A549 (cell line): ENCODE results near the gene XPC. TPM values are rescaled to one million over a fixed set of nuclear protein-coding genes. Genes with fewer than 3 reads are reported as not detected.
A peak's percentile ranks its signal among the peaks of the same experiment; 100 is the strongest.

Source experiments
- ATAC-seq, 2 experiments: fragments of 200-7000 bp in 1 of 2; fragments of >200 bp in 1 of 2; cut with Nextera tagmentation in 1 of 2; cut with Tn5 transposase in 1 of 2; 3 replicates each; pipeline versions ENCODE4 v1.8.0 to v1.9.1; 2018 to 2020; ENCODE audit warnings: mild to moderate bottlenecking in 1 of 2, moderate library complexity in 1 of 2
- CTCF ChIA-PET: fragments of 300-600 bp; sonication (Branson Sonifier 250); formaldehyde crosslinking; extraction: SDS; loops from one replicate; lab custom pipeline; 2021; ENCODE audit warnings: antibody characterized with exemption, inconsistent platforms; lab: Yijun Ruan, JAX
- POLR2A ChIA-PET: fragments of 350-600 bp; formaldehyde crosslinking; extraction: SDS; loops from one replicate; lab custom pipeline; 2021; ENCODE audit warnings: antibody characterized with exemption, inconsistent platforms; lab: Yijun Ruan, JAX
- DNase-seq, 2 experiments: peaks; one replicate each; pipeline versions ENCODE4 v3.0.0 to v3.0.0-alpha.2; 2011 to 2016; ENCODE audit warnings: low read depth in 1 of 2, low spot score in 1 of 2
- FAIRE-seq: peaks from 2 replicates; lab custom pipeline; 2011; peaks lifted over from hg19 to GRCh38; lab: Jason Lieb, UNC
- H3K27ac ChIP-seq, 2 experiments: fragments of >200 bp; sonication (Bioruptor Twin); formaldehyde crosslinking; 3 replicates each; pipeline ENCODE4 v1.5.1; 2016 to 2017
- H3K4me1 ChIP-seq: fragments of >200 bp; sonication (Bioruptor Twin); formaldehyde crosslinking; 3 replicates; pipeline ENCODE4 v1.6.1; 2016
- H3K4me2 ChIP-seq: fragments of >200 bp; sonication (Bioruptor Twin); formaldehyde crosslinking; 3 replicates; pipeline ENCODE4 v1.6.1; 2016
- H3K4me3 ChIP-seq: fragments of >200 bp; sonication (Bioruptor Twin); formaldehyde crosslinking; 3 replicates; pipeline ENCODE4 v1.5.1; 2016
- H3K9me3 ChIP-seq: fragments of >200 bp; sonication (Bioruptor Twin); formaldehyde crosslinking; 3 replicates; pipeline ENCODE4 v1.6.1; 2016
- ATOH8 ChIP-seq: fragments of 250-450 bp; sonication (Bioruptor Pico); IDR thresholded peaks from 2 replicates; pipeline ENCODE4 v1.5.0; 2020; ENCODE audit warnings: low read depth, mild to moderate bottlenecking, moderate library complexity
- E2F6 ChIP-seq: IDR thresholded peaks from 2 replicates; pipeline ENCODE4 v1.6.1; 2012; ENCODE audit warnings: low read depth, borderline replicate concordance
- EHMT2 ChIP-seq: fragments of 200-600 bp; sonication (generic); IDR thresholded peaks from 2 replicates; pipeline ENCODE4 v1.6.1; 2016; ENCODE audit warnings: antibody characterized with exemption, low read depth, mild to moderate bottlenecking, moderate library complexity
- EP300 ChIP-seq, 2 experiments: fragments of >200 bp; sonication (Bioruptor Twin); formaldehyde crosslinking; IDR thresholded peaks; 2 replicates in 1 of 2; 3 replicates in 1 of 2; pipeline ENCODE4 v1.6.1; 2016 to 2017
- HDAC2 ChIP-seq: fragments of 200-600 bp; sonication (generic); IDR thresholded peaks from 2 replicates; pipeline ENCODE4 v1.6.1; 2016
- JUNB ChIP-seq: fragments of >200 bp; sonication (Bioruptor Twin); formaldehyde crosslinking; IDR thresholded peaks from 2 replicates; pipeline ENCODE4 v1.6.1; 2016
- KDM5A ChIP-seq: fragments of 200-600 bp; sonication (generic); IDR thresholded peaks from 2 replicates; pipeline ENCODE4 v1.6.1; 2016; ENCODE audit warnings: antibody characterized with exemption, mild to moderate bottlenecking
- NFE2L2 ChIP-seq: fragments of 150-350 bp; conservative IDR thresholded peaks from 2 replicates; pipeline ENCODE4 v1.6.1; 2014; ENCODE audit warnings: low read length
- PHF8 ChIP-seq: fragments of 200-600 bp; sonication (generic); IDR thresholded peaks from 2 replicates; pipeline ENCODE4 v1.6.1; 2016; ENCODE audit warnings: low read depth, mild to moderate bottlenecking, antibody characterized with exemption, moderate library complexity, borderline replicate concordance
- RAD21 ChIP-seq, 2 experiments: fragments of >200 bp in 1 of 2; sonication (Bioruptor Twin) in 1 of 2; formaldehyde crosslinking in 1 of 2; IDR thresholded peaks in 1 of 2; conservative IDR thresholded peaks in 1 of 2; 2 replicates in 1 of 2; 3 replicates in 1 of 2; pipeline ENCODE4 v1.6.1; 2012 to 2018; ENCODE audit warnings: inconsistent platforms in 1 of 2
- RCOR1 ChIP-seq: fragments of 150-350 bp; IDR thresholded peaks from 2 replicates; pipeline ENCODE4 v1.6.1; 2014; ENCODE audit warnings: antibody characterized with exemption, low read length, low read depth
- RFX5 ChIP-seq: fragments of 450-650 bp; IDR thresholded peaks from 2 replicates; pipeline ENCODE4 v1.7.1; 2014; ENCODE audit warnings: antibody characterized with exemption, mild to moderate bottlenecking, moderate library complexity
- TFCP2L1 ChIP-seq: fragments of 250-450 bp; sonication (Bioruptor Pico); IDR thresholded peaks from 2 replicates; pipeline ENCODE4 v1.5.0; 2021; ENCODE audit warnings: mild to moderate bottlenecking
- TP53 ChIP-seq: fragments of 250-450 bp; sonication (Bioruptor Pico); IDR thresholded peaks from 2 replicates; pipeline ENCODE4 v1.5.0; 2021; ENCODE audit warnings: mild to moderate bottlenecking, moderate library complexity
- USF2 ChIP-seq: fragments of 450-650 bp; IDR thresholded peaks from 2 replicates; pipeline ENCODE4 v1.6.1; 2014; ENCODE audit warnings: antibody characterized with exemption
- ZC3H11A ChIP-seq: fragments of 450-650 bp; IDR thresholded peaks from 2 replicates; pipeline ENCODE4 v1.6.1; 2014; ENCODE audit warnings: antibody characterized with exemption, mild to moderate bottlenecking
- ZFP36 ChIP-seq: fragments of 450-650 bp; IDR thresholded peaks from 2 replicates; pipeline ENCODE4 v1.6.1; 2014; ENCODE audit warnings: borderline replicate concordance; ENCODE audit not compliant: partially characterized antibody
- WGBS: methylation state at CpG from one replicate; pipeline ENCODE4 v1.1.6; 2017; ENCODE audit errors: missing lambda C conversion rate; 5-methylcytosine and 5-hydroxymethylcytosine counted together
- polyA plus RNA-seq, 4 experiments: library from polyadenylated mRNA; depleted of rRNA in 3 of 4; stranded (reverse); fragments of >200 nt; fragmentation: RNase III in 1 of 4; extraction: RNeasy Plus Mini Kit Qiagen cat#74134 plus additional on column Dnase treatment in 1 of 4; gene quantifications; 2 replicates in 3 of 4; 3 replicates in 1 of 4; pipeline ENCODE4 v1.2.3, GENCODE V29; 2011 to 2017
- TF ChIP-seq, protein P1 (sequence below): fragments of 150-350 bp; IDR thresholded peaks from 2 replicates; pipeline ENCODE4 v1.6.1; 2014; ENCODE audit warnings: low read depth, mild to moderate bottlenecking, low read length
- TF ChIP-seq, protein P2 (sequence below): IDR thresholded peaks from 2 replicates; pipeline ENCODE4 v1.6.1; 2012
- TF ChIP-seq, protein P3 (sequence below): fragments of >200 bp; sonication (Bioruptor Twin); formaldehyde crosslinking; IDR thresholded peaks from 3 replicates; pipeline ENCODE4 v1.5.1; 2016

The XPC gene
- polyA plus RNA-seq, 2 of the 4 experiments (the other 2 are of a cell fraction), result 35.4 to 36.3 TPM

- H3K4me3 ChIP-seq, result peak overlapping the region; percentile 71; the same call in 2 of the 3 replicates
- no peak for TF ChIP-seq E2F6
- no peak for TF ChIP-seq TP53 (CRISPR knock-in tag)
- TF ChIP-seq EP300 (IDR thresholded peaks at IDR 0.05), result no peak
- TF ChIP-seq, protein P1, sequence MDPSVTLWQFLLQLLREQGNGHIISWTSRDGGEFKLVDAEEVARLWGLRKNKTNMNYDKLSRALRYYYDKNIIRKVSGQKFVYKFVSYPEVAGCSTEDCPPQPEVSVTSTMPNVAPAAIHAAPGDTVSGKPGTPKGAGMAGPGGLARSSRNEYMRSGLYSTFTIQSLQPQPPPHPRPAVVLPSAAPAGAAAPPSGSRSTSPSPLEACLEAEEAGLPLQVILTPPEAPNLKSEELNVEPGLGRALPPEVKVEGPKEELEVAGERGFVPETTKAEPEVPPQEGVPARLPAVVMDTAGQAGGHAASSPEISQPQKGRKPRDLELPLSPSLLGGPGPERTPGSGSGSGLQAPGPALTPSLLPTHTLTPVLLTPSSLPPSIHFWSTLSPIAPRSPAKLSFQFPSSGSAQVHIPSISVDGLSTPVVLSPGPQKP, result no peak
- no peak for TF ChIP-seq HDAC2
- TF ChIP-seq JUNB, result no peak
- no peak for TF ChIP-seq TFCP2L1 (CRISPR knock-in tag)
- TF ChIP-seq, protein P2, sequence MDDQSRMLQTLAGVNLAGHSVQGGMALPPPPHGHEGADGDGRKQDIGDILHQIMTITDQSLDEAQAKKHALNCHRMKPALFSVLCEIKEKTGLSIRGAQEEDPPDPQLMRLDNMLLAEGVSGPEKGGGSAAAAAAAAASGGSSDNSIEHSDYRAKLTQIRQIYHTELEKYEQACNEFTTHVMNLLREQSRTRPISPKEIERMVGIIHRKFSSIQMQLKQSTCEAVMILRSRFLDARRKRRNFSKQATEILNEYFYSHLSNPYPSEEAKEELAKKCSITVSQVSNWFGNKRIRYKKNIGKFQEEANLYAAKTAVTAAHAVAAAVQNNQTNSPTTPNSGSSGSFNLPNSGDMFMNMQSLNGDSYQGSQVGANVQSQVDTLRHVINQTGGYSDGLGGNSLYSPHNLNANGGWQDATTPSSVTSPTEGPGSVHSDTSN, result no peak
- TF ChIP-seq EHMT2, result no peak
- no peak for TF ChIP-seq RCOR1
- TF ChIP-seq PHF8, result no peak
- no peak for TF ChIP-seq ZC3H11A
- no peak for TF ChIP-seq NFE2L2
- TF ChIP-seq ZFP36, result no peak
- TF ChIP-seq, protein P3, sequence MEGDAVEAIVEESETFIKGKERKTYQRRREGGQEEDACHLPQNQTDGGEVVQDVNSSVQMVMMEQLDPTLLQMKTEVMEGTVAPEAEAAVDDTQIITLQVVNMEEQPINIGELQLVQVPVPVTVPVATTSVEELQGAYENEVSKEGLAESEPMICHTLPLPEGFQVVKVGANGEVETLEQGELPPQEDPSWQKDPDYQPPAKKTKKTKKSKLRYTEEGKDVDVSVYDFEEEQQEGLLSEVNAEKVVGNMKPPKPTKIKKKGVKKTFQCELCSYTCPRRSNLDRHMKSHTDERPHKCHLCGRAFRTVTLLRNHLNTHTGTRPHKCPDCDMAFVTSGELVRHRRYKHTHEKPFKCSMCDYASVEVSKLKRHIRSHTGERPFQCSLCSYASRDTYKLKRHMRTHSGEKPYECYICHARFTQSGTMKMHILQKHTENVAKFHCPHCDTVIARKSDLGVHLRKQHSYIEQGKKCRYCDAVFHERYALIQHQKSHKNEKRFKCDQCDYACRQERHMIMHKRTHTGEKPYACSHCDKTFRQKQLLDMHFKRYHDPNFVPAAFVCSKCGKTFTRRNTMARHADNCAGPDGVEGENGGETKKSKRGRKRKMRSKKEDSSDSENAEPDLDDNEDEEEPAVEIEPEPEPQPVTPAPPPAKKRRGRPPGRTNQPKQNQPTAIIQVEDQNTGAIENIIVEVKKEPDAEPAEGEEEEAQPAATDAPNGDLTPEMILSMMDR, result no peak
- TF ChIP-seq RAD21 (conservative IDR thresholded peaks at IDR 0.05 in 1 of 2, IDR thresholded peaks at IDR 0.05 in 1 of 2), result no peak
- TF ChIP-seq RFX5, result no peak
- no peak for TF ChIP-seq USF2
- POLR2A ChIA-PET, result interaction anchor here (2.0 kb wide), 1 partner anchor 55 kb away, joined by 41 read pairs; the partner anchor contains the start of genes CHCHD4 and TMEM43
- CTCF ChIA-PET, result interaction anchor here (1.1 to 2.0 kb wide), 2 partner anchors 24 to 54 kb away, joined by 3 to 15 read pairs; no protein-coding TSS in a partner anchor
- 88% methylated on average over 1 of the region's 1 CpG for WGBS
- H3K4me1 ChIP-seq, result peaks cover 33% of the 10 kb centered on the region
- DNase-seq (no peak), ATAC-seq (no peak), FAIRE-seq (no peak)
- no peak overlapping the region for H3K27ac ChIP-seq
- peak overlapping the region; percentile 81 for H3K4me2 ChIP-seq
- H3K9me3 ChIP-seq, result no peaks in the 10 kb centered on the region
Measured at GRCh38 chr3:14179795-14180194, 1.4 kb upstream of the XPC start.

DNA sequence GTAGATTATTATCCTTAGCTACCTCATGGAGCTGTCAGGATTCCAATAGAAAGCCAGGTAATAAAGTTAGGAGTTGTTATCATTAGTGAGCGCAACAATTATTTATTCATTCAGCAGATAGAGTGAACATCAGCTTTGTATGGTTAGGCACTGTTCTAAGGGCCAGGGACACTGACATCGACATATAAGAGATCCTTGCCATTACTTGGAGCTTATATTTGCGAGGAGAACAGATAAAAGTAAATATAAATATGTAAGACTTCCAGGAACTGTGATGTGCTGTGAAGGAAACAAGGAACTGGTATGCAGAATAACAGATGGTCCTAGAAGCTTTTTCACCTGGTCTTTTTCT is 689 bp upstream of the XPC start:
- POLR2A ChIA-PET, result interaction anchor here (0.5 to 2.0 kb wide), 29 partner anchors 9 to 473 kb away, joined by 3 to 41 read pairs (median 4); partner anchors contain the start of genes CCDC174, CHCHD4 and TMEM43
- Histone ChIP-seq H3K4me1 (peaks cover 40% of the 10 kb centered on the region), H3K9me3 (no peaks in the 10 kb centered on the region), H3K4me2 (peak overlapping the region; percentile 81), H3K27ac (peak overlapping the region; percentile 80 to 97), H3K4me3 (peak overlapping the region; percentile 71)
- no peak for FAIRE-seq
- 3% methylated on average over 3 of the region's 3 CpGs for WGBS
- CTCF ChIA-PET, result interaction anchor here (0.7 to 2.0 kb wide), 5 partner anchors 12 to 282 kb away, joined by 3 to 15 read pairs (median 3); no protein-coding TSS in a partner anchor
- DNase-seq, result no peak
- no peak for TF ChIP-seq ATOH8 (CRISPR knock-in tag)
- peak; percentile 77; the same call in 1 of the 2 replicates for TF ChIP-seq KDM5A
- no peak for ATAC-seq
